ENCODE data around the gene RFTN1. TPM values are rescaled to one million over a fixed set of nuclear protein-coding genes. Genes with fewer than 3 reads are reported as not detected.
A peak's percentile ranks its signal among the peaks of the same experiment; 100 is the strongest.

The RFTN1 gene
- total RNA-seq, 2 experiments from 2014 or later, result 55.7 to 56.4 TPM

GRCh38 chr3:16390581-16390980 is 122.9 kb downstream of the RFTN1 start:
- no peak for ATAC-seq (ENCODE audit: poor library complexity)
- ChIA-PET CTCF (no interaction called here), POLR2A (interaction anchor here (0.9 kb wide), 1 partner anchor 92 kb away, joined by 3 read pairs; no protein-coding TSS in a partner anchor)
- TF ChIP-seq CTCF (IDR thresholded peaks at IDR 0.05), result no peak
- no peaks in the 10 kb centered on the region for H3K27me3 ChIP-seq (ENCODE audit: control insufficient read depth in 1 of 2, insufficient read depth in 2 of 2, low read length in 2 of 2)
- H3K4me3 Mint-ChIP-seq, result no peak overlapping the region
- no peaks in the 10 kb centered on the region for H3K9me3 Mint-ChIP-seq
- no peaks in the 10 kb centered on the region for H3K27me3 Mint-ChIP-seq
- H3K27ac ChIP-seq (ENCODE audit: low read depth in 1 of 2, low read length in 2 of 2), result no peak overlapping the region
- H3K4me3 ChIP-seq (ENCODE audit: low read length), result no peak overlapping the region
- no peaks in the 10 kb centered on the region for H3K9me3 ChIP-seq (ENCODE audit: control insufficient read depth in 1 of 2, insufficient read depth in 1 of 2, low read length in 2 of 2)
- H3K36me3 Mint-ChIP-seq (ENCODE audit: low read depth), result peaks cover 25% of the 10 kb centered on the region
- peaks cover 64% of the 10 kb centered on the region for H3K4me1 Mint-ChIP-seq (ENCODE audit: low read depth)
- peak overlapping the region; percentile 27 for H3K27ac Mint-ChIP-seq
- no peak for DNase-seq
- H3K36me3 ChIP-seq (ENCODE audit: insufficient read depth, low read length), result peaks cover 5% of the 10 kb centered on the region
- intact Hi-C loops (cut with DNase I, micrococcal nuclease), result no loop called here
- peaks cover 11% of the 10 kb centered on the region for H3K4me1 ChIP-seq (ENCODE audit: insufficient read depth, low read length)

DNA sequence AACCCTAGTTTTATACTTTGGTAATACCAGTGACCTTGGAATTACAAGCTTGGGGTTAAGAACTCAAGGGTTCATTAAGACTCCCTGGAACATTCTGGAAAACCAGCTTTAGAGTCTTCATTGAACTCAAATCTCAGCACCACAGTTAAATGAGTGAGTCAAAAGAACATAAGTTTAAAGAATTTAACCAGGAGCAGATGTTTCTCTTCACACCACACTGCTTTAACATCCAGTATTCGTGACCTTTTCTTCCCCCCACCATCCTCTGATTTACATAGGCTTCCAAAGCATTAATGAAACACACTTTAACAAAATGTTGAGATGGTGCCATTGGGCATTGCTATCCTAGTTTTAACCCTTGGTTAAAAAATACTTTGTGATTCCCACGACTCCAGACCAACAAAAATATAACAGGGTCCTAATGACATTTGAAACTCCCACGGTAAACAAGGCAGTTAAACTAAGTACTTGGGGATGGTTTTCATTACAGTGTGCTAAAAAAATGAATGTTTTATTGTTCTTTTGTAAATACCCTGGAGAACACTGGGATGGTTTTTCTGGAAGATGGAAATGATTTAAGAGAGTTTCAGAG is 124.6 kb downstream of the RFTN1 start:
- DNase-seq (no peak), ATAC-seq (ENCODE audit: poor library complexity) (no peak)
- H3K36me3 ChIP-seq (ENCODE audit: insufficient read depth, low read length), result peaks cover under 1% of the 10 kb centered on the region
- H3K27ac ChIP-seq (ENCODE audit: low read depth in 1 of 2, low read length in 2 of 2), result no peak overlapping the region
- no peaks in the 10 kb centered on the region for H3K27me3 ChIP-seq (ENCODE audit: control insufficient read depth in 1 of 2, insufficient read depth in 2 of 2, low read length in 2 of 2)
- H3K27ac Mint-ChIP-seq, result no peak overlapping the region
- no peak overlapping the region for H3K4me3 ChIP-seq (ENCODE audit: low read length)
- H3K4me1 Mint-ChIP-seq (ENCODE audit: low read depth), result peaks cover 78% of the 10 kb centered on the region
- peaks cover 11% of the 10 kb centered on the region for H3K4me1 ChIP-seq (ENCODE audit: insufficient read depth, low read length)
- no peak overlapping the region for H3K4me3 Mint-ChIP-seq
- no peaks in the 10 kb centered on the region for H3K9me3 ChIP-seq (ENCODE audit: control insufficient read depth in 1 of 2, insufficient read depth in 1 of 2, low read length in 2 of 2)
- ChIA-PET CTCF (interaction anchor here (1.2 kb wide), 1 partner anchor 121 kb away, joined by 3 read pairs; no protein-coding TSS in a partner anchor), POLR2A (interaction anchor here (1.2 kb wide), 1 partner anchor 103 kb away, joined by 3 read pairs; no protein-coding TSS in a partner anchor)
- TF ChIP-seq CTCF (IDR thresholded peaks at IDR 0.05), result no peak
- no peaks in the 10 kb centered on the region for H3K27me3 Mint-ChIP-seq
- no peaks in the 10 kb centered on the region for H3K9me3 Mint-ChIP-seq
- intact Hi-C loops (cut with DNase I, micrococcal nuclease), result no loop called here
- peaks cover 24% of the 10 kb centered on the region for H3K36me3 Mint-ChIP-seq (ENCODE audit: low read depth)

DNA sequence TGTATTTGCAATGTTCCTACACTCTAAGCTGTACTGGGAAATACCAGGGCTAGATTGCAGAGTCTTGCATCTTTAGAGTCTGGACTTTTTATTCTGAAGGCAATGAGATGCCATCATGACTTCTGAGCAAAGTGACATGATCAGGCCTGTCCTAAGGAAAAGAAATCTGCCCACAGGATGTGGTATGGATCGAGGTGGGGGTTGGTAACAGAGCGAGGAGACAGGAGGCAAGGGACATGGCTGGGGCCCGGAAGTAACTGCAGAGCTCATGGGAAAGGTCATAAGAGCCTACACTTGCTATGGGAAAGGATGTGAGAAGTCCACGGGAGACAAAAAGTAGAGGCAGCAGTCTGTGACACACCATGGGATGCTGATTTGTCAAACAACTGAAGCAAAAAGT is 126.9 kb downstream of the RFTN1 start:
- H3K4me3 Mint-ChIP-seq, result no peak overlapping the region
- ATAC-seq (ENCODE audit: poor library complexity) (no peak), DNase-seq (no peak)
- H3K9me3 Mint-ChIP-seq, result no peaks in the 10 kb centered on the region
- Histone ChIP-seq H3K36me3 (ENCODE audit: insufficient read depth, low read length) (no peaks in the 10 kb centered on the region), H3K4me3 (ENCODE audit: low read length) (no peak overlapping the region), H3K4me1 (ENCODE audit: insufficient read depth, low read length) (peaks cover 14% of the 10 kb centered on the region), H3K9me3 (ENCODE audit: control insufficient read depth in 1 of 2, insufficient read depth in 1 of 2, low read length in 2 of 2) (no peaks in the 10 kb centered on the region), H3K27me3 (ENCODE audit: control insufficient read depth in 1 of 2, insufficient read depth in 2 of 2, low read length in 2 of 2) (no peaks in the 10 kb centered on the region), H3K27ac (ENCODE audit: low read depth in 1 of 2, low read length in 2 of 2) (no peak overlapping the region)
- intact Hi-C loops (cut with DNase I, micrococcal nuclease), result no loop called here
- H3K36me3 Mint-ChIP-seq (ENCODE audit: low read depth), result peaks cover 35% of the 10 kb centered on the region
- H3K27ac Mint-ChIP-seq, result peak overlapping the region; percentile 5
- ChIA-PET CTCF (interaction anchor here (1.2 kb wide), 1 partner anchor 125 kb away, joined by 3 read pairs; no protein-coding TSS in a partner anchor), POLR2A (no interaction called here)
- no peak for TF ChIP-seq CTCF (IDR thresholded peaks at IDR 0.05)
- no peaks in the 10 kb centered on the region for H3K27me3 Mint-ChIP-seq
- H3K4me1 Mint-ChIP-seq (ENCODE audit: low read depth), result peaks cover 84% of the 10 kb centered on the region

All from CD4-positive, alpha-beta T cell (primary cell).